ENCODE data around the gene LAMC3. TPM values are rescaled to one million over a fixed set of nuclear protein-coding genes. Genes with fewer than 3 reads are reported as not detected.

Gene LAMC3
- total and polyA plus RNA-seq, 2 experiments from 2014 or later, result 29.5 to 43.4 TPM

DNA sequence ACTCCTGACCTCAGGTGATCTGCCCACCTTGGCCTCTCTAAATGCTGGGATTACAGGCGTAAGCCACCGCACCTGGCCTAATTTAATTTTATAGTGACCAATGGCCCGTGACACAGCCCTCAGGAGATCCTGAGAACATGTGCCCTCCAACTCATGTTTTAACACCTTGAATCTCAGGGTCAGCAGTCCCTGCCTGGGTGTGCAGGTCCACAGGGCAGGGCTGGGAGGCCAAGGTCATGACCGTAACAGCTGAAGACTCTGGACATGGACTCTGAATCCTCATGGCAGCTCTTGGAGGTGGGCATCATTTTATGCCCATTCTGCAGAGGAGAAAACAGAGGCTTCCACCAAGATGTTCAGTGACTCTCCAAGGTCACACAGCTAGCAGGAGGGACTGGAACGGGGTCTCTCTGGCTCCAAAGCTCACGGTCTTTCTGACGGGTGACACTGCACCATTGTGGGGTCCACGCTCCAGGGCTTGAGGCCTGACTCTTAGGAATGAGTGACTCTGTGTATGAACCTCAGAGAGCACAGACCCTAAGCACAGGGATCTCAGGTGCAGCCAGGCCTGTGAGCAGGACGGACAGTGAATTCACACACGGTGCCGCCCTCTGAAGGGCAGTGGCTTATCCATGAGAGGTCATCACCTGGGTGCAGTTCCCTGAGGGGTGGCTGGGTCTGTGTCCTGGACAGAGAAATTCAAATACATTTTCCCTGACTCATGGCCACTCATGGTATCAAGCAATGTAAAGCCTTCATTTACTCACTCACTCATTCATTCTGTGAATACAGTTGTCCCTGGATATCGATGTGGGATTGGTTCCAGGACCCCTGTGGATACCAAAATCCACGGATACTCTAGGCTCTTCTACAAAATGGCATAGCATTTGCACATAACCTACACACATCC, 32.8 kb upstream of the LAMC3 start:
- H3K27ac ChIP-seq, result no peak overlapping the region
- H3K9me2 ChIP-seq (replicated peaks; ENCODE audit: insufficient read depth), result no peaks in the 10 kb centered on the region
- no peak overlapping the region for H3K4me3 ChIP-seq
- no peak overlapping the region for H2AFZ ChIP-seq
- H3K9me3 ChIP-seq (ENCODE audit: low read depth), result no peaks in the 10 kb centered on the region
- 90% methylated on average over 13 of the region's 13 CpGs for WGBS (ENCODE audit: low lambda C conversion rate, missing lambda C conversion rate)
- no peaks in the 10 kb centered on the region for H3K36me3 ChIP-seq (replicated peaks; ENCODE audit: insufficient read depth, low read depth)
- no peaks in the 10 kb centered on the region for H4K20me1 ChIP-seq (ENCODE audit: insufficient read depth, poor library complexity, severe bottlenecking)
- no peaks in the 10 kb centered on the region for H3K4me1 ChIP-seq (ENCODE audit: insufficient read depth)
- H3K79me2 ChIP-seq, result no peaks in the 10 kb centered on the region
- TF ChIP-seq CTCF (IDR thresholded peaks at IDR 0.05; ENCODE audit: poor library complexity) (no peak), EZH2 (IDR thresholded peaks at IDR 0.05; ENCODE audit: borderline replicate concordance) (no peak), EZH2phosphoT487 (IDR thresholded peaks at IDR 0.05; ENCODE audit: low read depth, severe bottlenecking, unreplicated experiment) (no peak)
- H3K27me3 ChIP-seq, result peaks cover 4% of the 10 kb centered on the region
- no peak overlapping the region for H3K4me2 ChIP-seq
- no peak for DNase-seq (ENCODE audit: low spot score)

DNA sequence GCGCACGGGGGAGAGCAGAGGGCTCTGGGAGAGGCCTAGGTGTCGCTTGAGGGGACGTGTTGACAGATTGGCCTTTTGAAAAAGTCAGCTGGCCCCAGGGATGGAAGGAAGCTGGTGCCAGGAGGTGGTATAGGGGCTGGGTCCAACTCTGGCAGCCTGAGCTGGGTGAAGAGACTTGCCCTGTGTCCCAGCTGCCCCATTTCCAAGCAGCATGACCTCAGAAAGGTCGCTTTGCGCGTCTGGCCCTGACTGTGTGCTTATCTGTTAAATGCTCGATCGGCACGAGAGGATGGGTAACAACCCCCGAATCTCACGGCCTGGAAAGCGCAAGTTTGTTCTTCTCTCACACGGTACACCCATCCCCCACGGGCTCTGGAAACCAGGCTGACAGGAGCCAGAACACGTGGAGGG, 31.2 kb upstream of the LAMC3 start:
- H2AFZ ChIP-seq, result no peak overlapping the region
- TF ChIP-seq EZH2phosphoT487 (IDR thresholded peaks at IDR 0.05; ENCODE audit: low read depth, severe bottlenecking, unreplicated experiment) (no peak), CTCF (IDR thresholded peaks at IDR 0.05; ENCODE audit: poor library complexity) (no peak), EZH2 (IDR thresholded peaks at IDR 0.05; ENCODE audit: borderline replicate concordance) (no peak)
- H3K27me3 ChIP-seq, result no peaks in the 10 kb centered on the region

GRCh38 chr9:130979591-130980385, 29.2 kb upstream of the LAMC3 start:
- 87% methylated on average over 20 of the region's 20 CpGs for WGBS (ENCODE audit: low lambda C conversion rate, missing lambda C conversion rate)
- Histone ChIP-seq H3K36me3 (replicated peaks; ENCODE audit: insufficient read depth, low read depth) (peaks cover 2% of the 10 kb centered on the region), H3K4me3 (no peak overlapping the region), H3K9me3 (ENCODE audit: low read depth) (no peaks in the 10 kb centered on the region), H3K27ac (no peak overlapping the region), H3K4me1 (ENCODE audit: insufficient read depth) (no peaks in the 10 kb centered on the region), H3K9me2 (replicated peaks; ENCODE audit: insufficient read depth) (no peaks in the 10 kb centered on the region), H3K4me2 (no peak overlapping the region), H3K79me2 (no peaks in the 10 kb centered on the region), H2AFZ (no peak overlapping the region), H3K27me3 (no peaks in the 10 kb centered on the region), H4K20me1 (ENCODE audit: insufficient read depth, poor library complexity, severe bottlenecking) (no peaks in the 10 kb centered on the region)
- no peak for TF ChIP-seq EZH2phosphoT487 (IDR thresholded peaks at IDR 0.05; ENCODE audit: low read depth, severe bottlenecking, unreplicated experiment)
- TF ChIP-seq CTCF (IDR thresholded peaks at IDR 0.05; ENCODE audit: poor library complexity), result no peak
- no peak for TF ChIP-seq EZH2 (IDR thresholded peaks at IDR 0.05; ENCODE audit: borderline replicate concordance)
- no peak for DNase-seq (ENCODE audit: low spot score)

More for the DNA sequence above, 31.2 kb upstream of the LAMC3 start:
- 47% methylated on average over 16 of the region's 16 CpGs for WGBS (ENCODE audit: low lambda C conversion rate, missing lambda C conversion rate)
- no peaks in the 10 kb centered on the region for H3K36me3 ChIP-seq (replicated peaks; ENCODE audit: insufficient read depth, low read depth)
- H3K27ac ChIP-seq, result no peak overlapping the region
- no peaks in the 10 kb centered on the region for H3K4me1 ChIP-seq (ENCODE audit: insufficient read depth)
- no peaks in the 10 kb centered on the region for H3K9me2 ChIP-seq (replicated peaks; ENCODE audit: insufficient read depth)
- no peaks in the 10 kb centered on the region for H4K20me1 ChIP-seq (ENCODE audit: insufficient read depth, poor library complexity, severe bottlenecking)
- H3K4me2 ChIP-seq, result no peak overlapping the region
- no peak overlapping the region for H3K4me3 ChIP-seq
- H3K9me3 ChIP-seq (ENCODE audit: low read depth), result no peaks in the 10 kb centered on the region
- DNase-seq (ENCODE audit: low spot score), result no peak
- no peaks in the 10 kb centered on the region for H3K79me2 ChIP-seq
